H1 (cell line): ENCODE data around the gene BLCAP. TPM values are rescaled to one million over a fixed set of nuclear protein-coding genes. Genes with fewer than 3 reads are reported as not detected.

Experiments
- CTCF ChIA-PET: fragments of 300-600 bp; sonication (Branson Sonifier 250); formaldehyde crosslinking; loops from one replicate; lab custom pipeline; 2021; ENCODE audit not compliant: partially characterized antibody; lab: Charles Lee
- POLR2A ChIA-PET: fragments of 300-600 bp; sonication (Branson Sonifier 250); formaldehyde crosslinking; loops from one replicate; lab custom pipeline; 2021; ENCODE audit warnings: inconsistent platforms; ENCODE audit not compliant: partially characterized antibody; lab: Charles Lee
- DNase-seq, 2 experiments: peaks; one replicate each; pipeline versions ENCODE4 v3.0.0 to v3.0.0-alpha.2; 2010 to 2022; ENCODE audit warnings: low spot score in 2 of 2, low read depth in 1 of 2, mixed read lengths in 1 of 2
- FAIRE-seq: peaks from 2 replicates; lab custom pipeline; 2011; peaks lifted over from hg19 to GRCh38; lab: Jason Lieb, UNC
- H2AFZ ChIP-seq: 2 replicates; pipeline ENCODE4 v1.8.1; 2012; ENCODE audit warnings: low read length, inconsistent platforms
- H2AK5ac ChIP-seq: 2 replicates; pipeline ENCODE4 v1.6.1; 2013; ENCODE audit warnings: low read depth, low read length
- H2BK120ac ChIP-seq: replicated peaks from 2 replicates; pipeline ENCODE3; 2013; ENCODE audit warnings: low read depth, low read length, inconsistent platforms
- H2BK12ac ChIP-seq: 2 replicates; pipeline ENCODE4 v1.6.1; 2013; ENCODE audit warnings: low read depth, low read length
- H2BK15ac ChIP-seq: 2 replicates; pipeline ENCODE4 v1.6.1; 2013; ENCODE audit warnings: low read length
- H2BK20ac ChIP-seq: 2 replicates; pipeline ENCODE4 v1.6.1; 2013; ENCODE audit warnings: low read length
- H2BK5ac ChIP-seq: 2 replicates; pipeline ENCODE4 v1.6.1; 2013; ENCODE audit warnings: low read depth, low read length
- H3K14ac ChIP-seq: 2 replicates; pipeline ENCODE4 v1.6.1; 2013; ENCODE audit warnings: inconsistent platforms; ENCODE audit not compliant: insufficient read length
- H3K18ac ChIP-seq: 2 replicates; pipeline ENCODE4 v1.6.1; 2013; ENCODE audit warnings: low read length; ENCODE audit errors: extremely low read depth
- H3K23ac ChIP-seq: 2 replicates; pipeline ENCODE4 v1.6.1; 2013; ENCODE audit warnings: inconsistent platforms; ENCODE audit not compliant: insufficient read length
- H3K23me2 ChIP-seq: 2 replicates; pipeline ENCODE4 v1.6.1; 2013; ENCODE audit warnings: low read depth, low read length
- H3K27ac ChIP-seq: 2 replicates; pipeline ENCODE4 v1.6.1; 2011; ENCODE audit warnings: low read depth, low read length, inconsistent platforms
- H3K27me3 ChIP-seq, 4 experiments: replicated peaks in 1 of 4; 1 replicate in 1 of 4; 2 replicates in 3 of 4; pipeline versions ENCODE4 v1.6.1 to v1.8.1; 2011 to 2013; ENCODE audit warnings: low read length in 3 of 4, mild to moderate bottlenecking in 3 of 4, inconsistent platforms in 2 of 4, mixed read lengths in 2 of 4, moderate library complexity in 1 of 4; ENCODE audit not compliant: control insufficient read depth in 3 of 4, insufficient read depth in 3 of 4; ENCODE audit errors: extremely low read depth in 1 of 4
- H3K36me3 ChIP-seq, 4 experiments: 2 replicates each; pipeline versions ENCODE4 v1.6.1 to v1.8.1; 2011 to 2013; ENCODE audit warnings: mild to moderate bottlenecking in 4 of 4, low read length in 3 of 4, moderate library complexity in 2 of 4, control low read depth in 1 of 4, inconsistent platforms in 1 of 4; ENCODE audit not compliant: insufficient read depth in 4 of 4, control insufficient read depth in 2 of 4
- H3K4ac ChIP-seq: replicated peaks from 2 replicates; pipeline ENCODE3; 2013; ENCODE audit warnings: low read length, low read depth, mixed read lengths, inconsistent platforms; ENCODE audit not compliant: insufficient read length
- H3K4me1 ChIP-seq, 4 experiments: replicated peaks in 1 of 4; 1 replicate in 1 of 4; 2 replicates in 3 of 4; pipeline versions ENCODE4 v1.6.1 to v1.8.1; 2011 to 2013; ENCODE audit warnings: low read length in 3 of 4, inconsistent platforms in 2 of 4, mixed read lengths in 1 of 4; ENCODE audit not compliant: insufficient read depth in 4 of 4, control insufficient read depth in 3 of 4
- H3K4me2 ChIP-seq, 2 experiments: 2 replicates each; pipeline versions ENCODE4 v1.6.1 to v1.8.1; 2011 to 2013; ENCODE audit warnings: low read depth in 2 of 2, low read length in 2 of 2, control low read depth in 1 of 2, inconsistent platforms in 1 of 2, mild to moderate bottlenecking in 1 of 2; ENCODE audit not compliant: insufficient read depth in 1 of 2
- H3K4me3 ChIP-seq, 4 experiments: fragments of 200-600, 300-600 bp in 1 of 4; sonication (generic), shearing (Covaris generic), sonication (Bioruptor Twin) in 1 of 4; 2 replicates each; pipeline versions ENCODE4 v1.5.1 to v1.8.1; 2011 to 2016; ENCODE audit warnings: low read length in 4 of 4, low read depth in 3 of 4, control low read depth in 2 of 4, inconsistent platforms in 2 of 4, mild to moderate bottlenecking in 2 of 4, mixed read lengths in 1 of 4, moderate library complexity in 1 of 4; ENCODE audit not compliant: insufficient read depth in 2 of 4; ENCODE audit errors: extremely low read depth in 1 of 4
- H3K56ac ChIP-seq: replicated peaks from 2 replicates; pipeline ENCODE3; 2013; ENCODE audit warnings: low read depth, mild to moderate bottlenecking, mixed read lengths, low read length, inconsistent platforms; ENCODE audit not compliant: insufficient read length
- H3K79me1 ChIP-seq: 2 replicates; pipeline ENCODE4 v1.6.1; 2013; ENCODE audit warnings: low read depth, low read length, control low read depth
- H3K79me2 ChIP-seq, 2 experiments: 2 replicates each; pipeline versions ENCODE4 v1.6.1 to v1.8.1; 2012 to 2013; ENCODE audit warnings: low read length in 2 of 2, mild to moderate bottlenecking in 2 of 2, inconsistent platforms in 1 of 2; ENCODE audit not compliant: insufficient read depth in 2 of 2, control insufficient read depth in 1 of 2
- H3K9ac ChIP-seq, 4 experiments: replicated peaks in 1 of 4; 1 replicate in 1 of 4; 2 replicates in 3 of 4; pipeline versions ENCODE4 v1.6.1 to v1.8.1; 2011 to 2013; ENCODE audit warnings: low read depth in 3 of 4, low read length in 3 of 4, control low read depth in 2 of 4, mild to moderate bottlenecking in 2 of 4, moderate library complexity in 2 of 4, inconsistent platforms in 1 of 4; ENCODE audit errors: extremely low read depth in 1 of 4
- H3K9me3 ChIP-seq, 2 experiments: 2 replicates each; pipeline versions ENCODE4 v1.6.1 to v1.8.1; 2012 to 2013; ENCODE audit warnings: mild to moderate bottlenecking in 2 of 2, moderate library complexity in 2 of 2, control low read depth in 1 of 2, inconsistent platforms in 1 of 2, low read depth in 1 of 2, low read length in 1 of 2, mixed read lengths in 1 of 2; ENCODE audit not compliant: insufficient read depth in 2 of 2
- H4K20me1 ChIP-seq, 2 experiments: replicated peaks in 1 of 2; 2 replicates each; pipeline versions ENCODE3 to v1.8.1; 2011 to 2013; ENCODE audit warnings: inconsistent platforms in 2 of 2, low read length in 2 of 2, mild to moderate bottlenecking in 1 of 2; ENCODE audit not compliant: insufficient read depth in 2 of 2, control insufficient read depth in 1 of 2
- H4K5ac ChIP-seq: 2 replicates; pipeline ENCODE4 v1.6.1; 2013; ENCODE audit warnings: low read length, low read depth, mixed read lengths, inconsistent platforms; ENCODE audit not compliant: insufficient read length
- H4K8ac ChIP-seq: 2 replicates; pipeline ENCODE4 v1.8.0; 2013; ENCODE audit warnings: mild to moderate bottlenecking, moderate library complexity, low read length, inconsistent platforms; ENCODE audit not compliant: insufficient read depth; ENCODE audit errors: extremely low read depth
- H4K91ac ChIP-seq: replicated peaks from 2 replicates; pipeline ENCODE3; 2013; ENCODE audit warnings: low read length, mixed read lengths, inconsistent platforms; ENCODE audit not compliant: insufficient read length
- KDM1A ChIP-seq: fragments of 200-600, 300-600 bp; sonication (generic); IDR thresholded peaks from 2 replicates; pipeline ENCODE4 v1.7.1; 2016; ENCODE audit warnings: mild to moderate bottlenecking, low read length, borderline replicate concordance
- POLR2A ChIP-seq, 2 experiments: IDR thresholded peaks; 1 replicate in 1 of 2; 2 replicates in 1 of 2; pipeline ENCODE4 v1.6.1; 2011; ENCODE audit warnings: low read depth in 2 of 2, low read length in 2 of 2, mild to moderate bottlenecking in 2 of 2; ENCODE audit errors: control extremely low read depth in 1 of 2
- WGBS, 2 experiments: shearing (Covaris generic) in 1 of 2; methylation state at CpG; one replicate each; pipeline versions ENCODE4 v1.1.6 to v1.1.7; 2013 to 2015; ENCODE audit warnings: low lambda C conversion rate in 2 of 2, mixed read lengths in 2 of 2, inconsistent platforms in 1 of 2, low coverage in 1 of 2, missing lambda C conversion rate in 1 of 2; ENCODE audit not compliant: insufficient replicate concordance in 2 of 2, insufficient coverage in 1 of 2, insufficient read length in 1 of 2; ENCODE audit errors: extremely low coverage in 1 of 2, missing lambda C conversion rate in 1 of 2; 5-methylcytosine and 5-hydroxymethylcytosine counted together
- polyA plus RNA-seq, 7 experiments: library from polyadenylated mRNA; depleted of rRNA in 3 of 7; stranded (reverse) in 5 of 7; unstranded in 2 of 7; fragments of >200 nt in 5 of 7; fragments of 200-250 nt in 2 of 7; gene quantifications; 1 replicate in 5 of 7; 2 replicates in 1 of 7; 4 replicates in 1 of 7; pipeline versions ENCODE4 v1.2.1 to v1.2.3, GENCODE V29; 2011 to 2013; ENCODE audit warnings: missing spikeins in 2 of 7, mixed read lengths in 2 of 7
- total RNA-seq: library from RNA; stranded (reverse); fragmentation: NEBNext Ultra II Directional; extraction: Animal tissue kit (Norgen Biotek cat#: 25700); gene quantifications from 2 replicates; pipeline ENCODE4 v1.2.1, GENCODE V29; 2021

Gene BLCAP
- total and polyA plus RNA-seq, 2 of the 8 experiments (the other 6 are each of a cell fraction or from before 2014, with no cell fraction given): 60.3 to 72.2 TPM

GRCh38 chr20:37515876-37516275 is 11.8 kb downstream of the BLCAP start:
- H3K4me1 ChIP-seq: peaks cover 6 to 27% (median 21%) of the 10 kb centered on the region in 4 experiments; a peak in 6 of 7 replicates
- H2BK5ac ChIP-seq: peak overlapping the region; percentile 17; the same call in 1 of the 2 replicates
- H2AK5ac ChIP-seq: no peak overlapping the region
- CTCF ChIA-PET: interaction anchor here (0.5 to 1.4 kb wide), 3 partner anchors 26 to 132 kb away, joined by 3 read pairs; no protein-coding TSS in a partner anchor
- no peak overlapping the region for H3K14ac ChIP-seq
- no peak overlapping the region for H2BK20ac ChIP-seq
- DNase-seq (no peak), FAIRE-seq (no peak)
- no peak overlapping the region for H4K91ac ChIP-seq
- H3K23me2 ChIP-seq: no peaks in the 10 kb centered on the region
- H4K5ac ChIP-seq: no peak overlapping the region
- no peak overlapping the region for H3K23ac ChIP-seq
- H3K4ac ChIP-seq: no peak overlapping the region
- H3K18ac ChIP-seq: no peak overlapping the region
- no peak overlapping the region for H3K4me2 ChIP-seq
- no peak overlapping the region for H2BK120ac ChIP-seq
- peaks cover 0 to 57% of the 10 kb centered on the region in 2 experiments for H3K79me2 ChIP-seq
- TF ChIP-seq POLR2A (IDR thresholded peaks at IDR 0.05; ENCODE audit: control extremely low read depth in 1 of 2, low read depth in 2 of 2, low read length in 2 of 2): 0 out of 3 replicates have a peak, but pooled peaks of 1 of the 2 experiments have one; percentile 12
- TF ChIP-seq KDM1A: no peak
- POLR2A ChIA-PET: interaction anchor here (1.0 to 8.2 kb wide), 3 partner anchors 10 to 24 kb away, joined by 3 to 116 read pairs (median 5); no protein-coding TSS in a partner anchor
- no peak overlapping the region for H3K4me3 ChIP-seq
- H3K27me3 ChIP-seq: no peaks in the 10 kb centered on the region
- H4K8ac ChIP-seq: no peak overlapping the region
- no peak overlapping the region for H3K27ac ChIP-seq
- peaks cover 0 to 29% of the 10 kb centered on the region in 2 experiments for H4K20me1 ChIP-seq
- peaks cover 33% of the 10 kb centered on the region for H3K79me1 ChIP-seq
- peaks cover 2 to 27% (median 11%) of the 10 kb centered on the region in 4 experiments; a peak in 5 of 8 replicates for H3K36me3 ChIP-seq
- no peak overlapping the region for H2BK12ac ChIP-seq
- H3K9ac ChIP-seq: no peak overlapping the region
- no peak overlapping the region for H2AFZ ChIP-seq
- 83% methylated on average over 4 of the region's 4 CpGs; no CpG with 5 or more reads in 1 of the 2 experiments for WGBS, 2 experiments
- H3K9me3 ChIP-seq: no peaks in the 10 kb centered on the region
- no peak overlapping the region for H3K56ac ChIP-seq
- H2BK15ac ChIP-seq: no peak overlapping the region
